DOHH2 (cell line): ENCODE results near the gene PEX1.

Experiments
- H3F3A ChIP-seq: fragments of 200-600 bp; sonication (generic), shearing (Covaris generic); 2 replicates; pipeline ENCODE4 v1.6.0; 2016; ENCODE audit warnings: antibody characterized with exemption, mild to moderate bottlenecking; ENCODE audit not compliant: control insufficient read depth, insufficient read depth
- H3K27ac ChIP-seq: fragments of 200-600 bp; sonication (generic); 2 replicates; pipeline ENCODE4 v1.5.1; 2014; ENCODE audit warnings: low read depth, mild to moderate bottlenecking, low read length, moderate library complexity
- H3K27me3 ChIP-seq: fragments of 200-600 bp; sonication (generic); 2 replicates; pipeline ENCODE4 v1.6.1; 2014; ENCODE audit warnings: mild to moderate bottlenecking, low read length, mixed read lengths; ENCODE audit not compliant: control insufficient read depth
- H3K36me3 ChIP-seq: fragments of 200-600 bp; sonication (generic); 2 replicates; pipeline ENCODE4 v1.6.1; 2014; ENCODE audit warnings: mild to moderate bottlenecking, low read length, moderate library complexity, mixed read lengths; ENCODE audit not compliant: control insufficient read depth
- H3K4me1 ChIP-seq: fragments of 200-600 bp; sonication (generic); 2 replicates; pipeline ENCODE4 v1.6.1; 2014; ENCODE audit warnings: mild to moderate bottlenecking, low read length, mixed read lengths; ENCODE audit not compliant: control insufficient read depth
- H3K4me2 ChIP-seq: fragments of 200-600 bp; sonication (generic); 2 replicates; pipeline ENCODE4 v1.6.0; 2014; ENCODE audit warnings: mild to moderate bottlenecking, low read length, moderate library complexity
- H3K4me3 ChIP-seq: fragments of 200-600 bp; sonication (generic); 2 replicates; pipeline ENCODE4 v1.5.1; 2014; ENCODE audit warnings: mild to moderate bottlenecking, low read length, mixed read lengths
- H3K79me2 ChIP-seq: fragments of 200-600 bp; sonication (generic); 2 replicates; pipeline ENCODE4 v1.6.1; 2014; ENCODE audit warnings: mild to moderate bottlenecking, low read length, mixed read lengths; ENCODE audit not compliant: control insufficient read depth
- H3K9me2 ChIP-seq: fragments of 200-600 bp; sonication (generic); replicated peaks from 2 replicates; pipeline ENCODE4 v1.6.1; 2014; ENCODE audit warnings: mild to moderate bottlenecking, low read length, mixed read lengths; ENCODE audit not compliant: control insufficient read depth
- H3K9me3 ChIP-seq: fragments of 200-600 bp; sonication (generic); 2 replicates; pipeline ENCODE4 v1.6.1; 2014; ENCODE audit warnings: antibody characterized with exemption, low read length, mixed read lengths; ENCODE audit not compliant: control insufficient read depth, insufficient read depth
- H4K20me1 ChIP-seq: fragments of 200-600 bp; sonication (generic); 2 replicates; pipeline ENCODE4 v1.6.0; 2014; ENCODE audit warnings: low read depth, mild to moderate bottlenecking, antibody characterized with exemption, low read length, moderate library complexity; ENCODE audit not compliant: control insufficient read depth, insufficient read depth
- CTCF ChIP-seq: fragments of 200-600 bp; sonication (generic); IDR thresholded peaks from one replicate; pipeline ENCODE4 v1.5.1; 2014; ENCODE audit warnings: antibody characterized with exemption, mild to moderate bottlenecking, low read depth, low read length; ENCODE audit not compliant: poor library complexity, severe bottlenecking
- EZH2phosphoT487 ChIP-seq: fragments of 200-600 bp; sonication (generic); IDR thresholded peaks from 2 replicates; pipeline ENCODE4 v1.6.1; 2017; ENCODE audit warnings: borderline replicate concordance, mild to moderate bottlenecking, antibody characterized with exemption, low read length, moderate library complexity, mixed read lengths

Gene PEX1

DNA sequence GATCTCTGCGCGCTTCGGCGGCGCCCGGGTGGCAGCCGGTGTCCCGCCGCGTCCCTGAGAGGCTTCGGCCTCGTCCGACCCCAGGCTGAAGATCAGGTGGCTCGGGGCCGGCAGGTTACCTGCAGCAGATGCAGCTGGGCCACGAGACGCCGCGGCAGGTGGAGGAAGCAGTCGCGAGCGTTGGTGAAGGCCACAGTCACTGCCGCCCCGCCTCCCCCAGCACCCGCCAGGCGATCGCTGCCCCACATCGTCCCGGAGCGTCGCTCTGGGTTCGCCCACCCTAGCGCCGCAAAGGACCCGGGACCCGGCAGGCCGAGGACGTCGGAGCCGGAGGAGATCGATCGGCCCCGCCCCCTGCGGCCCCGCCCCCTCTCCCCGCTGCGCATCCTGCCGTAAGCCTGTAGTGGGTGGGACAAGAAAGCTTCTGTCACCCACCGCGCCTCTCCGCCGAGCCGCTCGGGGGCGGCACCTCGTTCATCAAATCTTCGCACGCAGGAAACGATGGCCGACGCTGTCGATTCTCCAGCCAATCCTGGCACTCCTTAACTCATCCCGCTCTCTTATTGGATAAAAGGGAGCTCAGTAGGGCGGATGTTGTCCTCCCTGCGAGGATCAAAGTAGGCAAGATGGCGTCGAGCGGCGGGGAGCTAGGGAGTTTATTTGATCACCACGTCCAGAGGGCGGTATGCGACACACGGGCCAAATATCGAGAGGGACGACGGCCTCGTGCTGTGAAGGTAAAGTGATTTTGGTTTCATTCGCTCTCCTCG lies at the start of gene PEX1, which contains the start of gene RBM48:
TSS of gene PEX1 (minus strand) at position 333 of the 770 bp plus-strand sequence. CDS start at position 248, 85 bp downstream.
TSS of gene RBM48 (plus strand) at position 608 of the 770 bp plus-strand sequence. CDS start at position 627, 19 bp downstream.
- Histone ChIP-seq H3K79me2 (peaks cover 53% of the 10 kb centered on the region), H3K4me1 (peaks cover 26% of the 10 kb centered on the region), H3K27ac (peak within 1 kb of the TSS; percentile 82), H3K9me3 (no peaks in the 10 kb centered on the region), H4K20me1 (no peaks in the 10 kb centered on the region), H3K9me2 (no peaks in the 10 kb centered on the region), H3K4me2 (peak within 1 kb of the TSS; percentile 88), H3F3A (peaks cover 11% of the 10 kb centered on the region), H3K36me3 (peaks cover 42% of the 10 kb centered on the region), H3K27me3 (no peaks in the 10 kb centered on the region), H3K4me3 (peak within 1 kb of the TSS; percentile 81)
- peak; percentile 86 for TF ChIP-seq CTCF
- no peak for TF ChIP-seq EZH2phosphoT487

DNA sequence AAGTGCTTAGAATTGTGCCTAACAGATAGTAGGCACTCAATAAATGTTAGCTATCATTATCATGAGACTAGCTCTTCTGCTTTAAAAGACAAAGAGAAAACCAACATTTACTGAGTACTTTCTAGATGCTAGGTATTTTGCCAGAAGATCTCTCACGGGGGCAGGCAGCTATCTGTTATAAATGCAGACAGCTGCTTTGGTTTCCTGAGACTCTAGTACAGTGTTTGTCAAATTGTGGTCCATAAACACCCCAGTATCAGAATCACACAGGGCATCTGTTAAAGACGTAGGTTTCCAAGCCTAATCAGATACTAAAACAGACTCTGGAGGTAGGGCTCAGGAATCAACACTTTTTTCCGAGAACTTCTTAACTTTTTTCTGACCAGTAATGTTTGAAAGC lies 48.0 kb upstream of the PEX1 start:
- Histone ChIP-seq H3K27ac (no peak overlapping the region), H3K79me2 (peaks cover 19% of the 10 kb centered on the region), H3K9me2 (no peaks in the 10 kb centered on the region), H3K4me2 (no peak overlapping the region), H3K4me3 (no peak overlapping the region), H3K4me1 (no peaks in the 10 kb centered on the region), H4K20me1 (peaks cover 9% of the 10 kb centered on the region; the same call in 1 of the 2 replicates), H3K9me3 (no peaks in the 10 kb centered on the region), H3K27me3 (no peaks in the 10 kb centered on the region), H3K36me3 (peaks cover 88% of the 10 kb centered on the region), H3F3A (no peaks in the 10 kb centered on the region; the same call in 1 of the 2 replicates)
- TF ChIP-seq EZH2phosphoT487, result no peak
- no peak for TF ChIP-seq CTCF

- Histone ChIP-seq H3K27ac (no peak overlapping the region), H3K4me1 (no peaks in the 10 kb centered on the region), H3K36me3 (peaks cover 77% of the 10 kb centered on the region), H3K4me3 (no peak overlapping the region), H3K79me2 (no peaks in the 10 kb centered on the region), H3K4me2 (no peak overlapping the region), H3K27me3 (no peaks in the 10 kb centered on the region), H3F3A (peaks cover 8% of the 10 kb centered on the region), H3K9me2 (no peaks in the 10 kb centered on the region), H4K20me1 (no peaks in the 10 kb centered on the region), H3K9me3 (no peaks in the 10 kb centered on the region)
- no peak for TF ChIP-seq EZH2phosphoT487
- no peak for TF ChIP-seq CTCF
These were observed 40.8 kb upstream of the PEX1 start for GRCh38 chr7:92569137-92569536.
